Endothelial cell of umbilical vein (primary cell): ENCODE results near the gene SRRM3. TPM values are rescaled to one million over a fixed set of nuclear protein-coding genes. Genes with fewer than 3 reads are reported as not detected.
"Not testable (repeated sequence)": the region's sequence is repeated elsewhere in the genome, so short reads cannot be mapped to it uniquely, and the experiment has no call there.

Experiments used
- BruUV-seq: library from RNA; stranded (reverse); fragments of 400-500 nt; replicated peaks from 2 replicates; lab custom pipeline; 2021; lab: Mats Ljungman, UMichigan
- CTCF ChIA-PET: fragments of 300-600, 350-600 bp; sonication (Branson Sonifier 250); formaldehyde crosslinking; loops from one replicate; lab custom pipeline; 2021; ENCODE audit warnings: antibody characterized with exemption, inconsistent platforms; lab: Charles Lee
- POLR2A ChIA-PET: fragments of 300-600, 350-600 bp; sonication (Branson Sonifier 250); formaldehyde crosslinking; loops from one replicate; lab custom pipeline; 2021; ENCODE audit warnings: antibody characterized with exemption, inconsistent platforms; lab: Charles Lee
- DNase-seq: peaks from one replicate; pipeline ENCODE4 v3.0.0-alpha.2; 2011; ENCODE audit warnings: low read depth, low spot score
- FAIRE-seq: peaks from 2 replicates; lab custom pipeline; 2011; peaks lifted over from hg19 to GRCh38; lab: Jason Lieb, UNC
- H2AFZ ChIP-seq: 2 replicates; pipeline ENCODE4 v1.6.0; 2012; ENCODE audit warnings: low read depth, low read length, control low read depth, inconsistent platforms
- H3K27ac ChIP-seq: 2 replicates; pipeline ENCODE4 v1.5.1; 2011; ENCODE audit warnings: low read depth, mild to moderate bottlenecking, control low read depth, low read length, moderate library complexity; ENCODE audit not compliant: insufficient read depth
- H3K27me3 ChIP-seq, 2 experiments: 2 replicates each; pipeline versions ENCODE4 v1.6.0 to v1.6.1; 2011; ENCODE audit warnings: low read length in 2 of 2, mixed read lengths in 1 of 2; ENCODE audit not compliant: control insufficient read depth in 2 of 2, insufficient read depth in 2 of 2
- H3K36me3 ChIP-seq, 2 experiments: 2 replicates in 1 of 2; 3 replicates in 1 of 2; pipeline ENCODE4 v1.5.1; 2011; ENCODE audit warnings: low read length in 2 of 2, mild to moderate bottlenecking in 1 of 2, moderate library complexity in 1 of 2; ENCODE audit not compliant: control insufficient read depth in 2 of 2, insufficient read depth in 2 of 2; ENCODE audit errors: extremely low read depth in 1 of 2
- H3K4me1 ChIP-seq: 3 replicates; pipeline ENCODE4 v1.5.1; 2011; ENCODE audit warnings: mild to moderate bottlenecking, low read length; ENCODE audit not compliant: control insufficient read depth, insufficient read depth; ENCODE audit errors: extremely low read depth
- H3K4me2 ChIP-seq: 2 replicates; pipeline ENCODE4 v1.6.1; 2011; ENCODE audit warnings: low read length, control low read depth, mixed read lengths; ENCODE audit not compliant: insufficient read depth
- H3K4me3 ChIP-seq, 3 experiments: fragments of 200-600 bp in 1 of 3; sonication (generic), shearing (Covaris generic) in 1 of 3; replicated peaks in 1 of 3; 2 replicates each; pipeline ENCODE4 v1.5.1; 2011 to 2016; ENCODE audit warnings: control low read depth in 3 of 3, low read length in 3 of 3, mild to moderate bottlenecking in 2 of 3, inconsistent platforms in 1 of 3, low read depth in 1 of 3, moderate library complexity in 1 of 3; ENCODE audit not compliant: insufficient read depth in 1 of 3
- H3K79me2 ChIP-seq: 2 replicates; pipeline ENCODE4 v1.6.0; 2012; ENCODE audit warnings: low read length, inconsistent platforms; ENCODE audit not compliant: control insufficient read depth, insufficient read depth
- H3K9ac ChIP-seq: replicated peaks from 2 replicates; pipeline ENCODE3; 2011; ENCODE audit warnings: low read length, control low read depth; ENCODE audit not compliant: insufficient read depth; ENCODE audit errors: extremely low read depth
- H3K9me1 ChIP-seq: replicated peaks from 3 replicates; pipeline ENCODE4 v1.6.0; 2011; ENCODE audit warnings: mild to moderate bottlenecking, low read length; ENCODE audit not compliant: control insufficient read depth, insufficient read depth; ENCODE audit errors: extremely low read depth
- H3K9me3 ChIP-seq: replicated peaks from 2 replicates; pipeline ENCODE4 v1.5.1; 2012; ENCODE audit warnings: low read length, inconsistent platforms; ENCODE audit not compliant: control insufficient read depth, insufficient read depth
- H4K20me1 ChIP-seq: replicated peaks from 2 replicates; pipeline ENCODE3; 2011; ENCODE audit warnings: mild to moderate bottlenecking, low read length; ENCODE audit not compliant: control insufficient read depth, insufficient read depth; ENCODE audit errors: extremely low read depth
- FOS ChIP-seq: IDR thresholded peaks from 2 replicates; pipeline ENCODE4 v1.6.1; 2011; ENCODE audit warnings: mild to moderate bottlenecking, low read length, moderate library complexity, borderline replicate concordance; ENCODE audit not compliant: insufficient read depth
- GATA2 ChIP-seq: IDR thresholded peaks from 2 replicates; pipeline ENCODE4 v1.7.0; 2011; ENCODE audit warnings: low read depth, mild to moderate bottlenecking, moderate library complexity, mixed read lengths, low read length; ENCODE audit not compliant: insufficient read length, insufficient read depth
- JUN ChIP-seq: IDR thresholded peaks from 2 replicates; pipeline ENCODE4 v1.6.1; 2011; ENCODE audit warnings: borderline replicate concordance, low read depth; ENCODE audit not compliant: insufficient read length, insufficient read depth
- MYC ChIP-seq: IDR thresholded peaks from one replicate; pipeline ENCODE4 v1.6.1; 2011; ENCODE audit warnings: mild to moderate bottlenecking, low read depth, low read length
- POLR2A ChIP-seq: IDR thresholded peaks from 2 replicates; pipeline ENCODE4 v1.6.1; 2012; ENCODE audit warnings: low read depth, mild to moderate bottlenecking, control low read depth, low read length
- POLR2AphosphoS5 ChIP-seq: IDR thresholded peaks from 2 replicates; pipeline ENCODE4 v1.6.1; 2012; ENCODE audit warnings: low read depth, mild to moderate bottlenecking, control low read depth, low read length, moderate library complexity; ENCODE audit not compliant: insufficient read depth
- dilution Hi-C: fragments of 300-500 bp; cut with MboI; formaldehyde crosslinking; loops from one replicate; pipeline ENCODE4 v1.15.0; 2019; ENCODE audit warnings: low sequenced_read_pairs; ENCODE audit not compliant: extremely low pct_ligation_motif_present
- intact Hi-C: fragments of 100-400 bp; cut with micrococcal nuclease; formaldehyde crosslinking; loops from one replicate; pipeline ENCODE4 v1.10.0; 2022
- polyA plus RNA-seq, 4 experiments: library from polyadenylated mRNA; depleted of rRNA in 3 of 4; stranded (reverse) in 3 of 4; unstranded in 1 of 4; fragments of >200 nt; gene quantifications; 2 replicates each; pipeline versions ENCODE4 v1.2.1 to v1.2.3, GENCODE V29; 2011 to 2012; ENCODE audit warnings: missing spikeins in 1 of 4
- total RNA-seq: library from RNA; stranded (reverse); gene quantifications from 2 replicates; pipeline ENCODE4 v1.2.3, GENCODE V29; 2021

SRRM3 gene
- total and polyA plus RNA-seq, 2 donors (not counting 3 experiments of a cell fraction or from before 2014, with no cell fraction given), result 4.4 to 5.4 TPM

- peaks cover 2% of the 10 kb centered on the region in 2 experiments for H3K27me3 ChIP-seq
- intact Hi-C loops, result no loop called here
- CTCF ChIA-PET, result no interaction called here
- no peak overlapping the region for H3K4me2 ChIP-seq
- H4K20me1 ChIP-seq, result no peaks in the 10 kb centered on the region
- H3K36me3 ChIP-seq, result no peaks in the 10 kb centered on the region
- H3K4me1 ChIP-seq, result no peaks in the 10 kb centered on the region
- H3K4me3 ChIP-seq, result no peak overlapping the region
- H2AFZ ChIP-seq, result no peak overlapping the region
- no peak for FAIRE-seq
- POLR2A ChIA-PET, result interaction anchor here (0.7 kb wide), 1 partner anchor 11 kb away, joined by 7 read pairs; no protein-coding TSS in a partner anchor
- H3K9me1 ChIP-seq, result no peaks in the 10 kb centered on the region
- H3K9ac ChIP-seq, result no peak overlapping the region
- H3K27ac ChIP-seq, result no peak overlapping the region
- DNase-seq, result no peak
- no TSS peak for BruUV-seq
- H3K9me3 ChIP-seq, result no peaks in the 10 kb centered on the region
- dilution Hi-C loops, result no loop called here
- no peaks in the 10 kb centered on the region for H3K79me2 ChIP-seq
- TF ChIP-seq GATA2 (no peak), FOS (no peak), MYC (no peak), POLR2A (no peak), POLR2AphosphoS5 (no peak), JUN (no peak)
Observed at GRCh38 chr7:76155938-76156337, 45.8 kb upstream of the SRRM3 start.

- CTCF ChIA-PET, BruUV-seq, H3K79me2 ChIP-seq, POLR2A ChIA-PET, H3K4me1 ChIP-seq, DNase-seq, intact Hi-C loops, H2AFZ ChIP-seq, FAIRE-seq, H3K36me3 ChIP-seq, H3K4me2 ChIP-seq, H3K4me3 ChIP-seq, H3K9me3 ChIP-seq, H3K9me1 ChIP-seq, H3K27me3 ChIP-seq, H3K9ac ChIP-seq, H3K27ac ChIP-seq, H4K20me1 ChIP-seq, dilution Hi-C loops: not testable (repeated sequence)
Observed at GRCh38 chr7:76156992-76157685, 44.6 kb upstream of the SRRM3 start.

DNA sequence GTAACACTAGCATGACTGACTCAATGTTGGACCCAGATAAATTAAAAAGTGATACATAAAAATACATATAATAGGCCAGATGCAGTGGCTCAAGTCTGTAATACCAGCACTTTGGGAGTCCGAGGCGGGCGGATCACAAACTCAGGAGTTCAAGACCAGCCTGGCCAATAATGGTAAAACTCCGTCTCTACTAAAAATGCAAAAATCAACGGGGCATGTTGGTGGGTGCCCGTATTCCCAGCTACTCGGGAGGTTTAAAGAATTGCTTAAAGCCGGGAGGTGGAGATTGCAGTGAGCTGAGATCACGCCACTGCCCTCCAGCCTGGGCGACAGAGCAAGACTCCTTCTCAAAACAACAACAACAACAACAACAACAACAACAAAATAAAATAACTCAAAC, 43.3 kb upstream of the SRRM3 start:
- H2AFZ ChIP-seq, H3K36me3 ChIP-seq, H3K4me3 ChIP-seq, H3K9me3 ChIP-seq, H4K20me1 ChIP-seq, H3K27me3 ChIP-seq, DNase-seq, H3K79me2 ChIP-seq, FAIRE-seq, H3K4me1 ChIP-seq, dilution Hi-C loops, H3K27ac ChIP-seq, BruUV-seq, POLR2A ChIA-PET, H3K9me1 ChIP-seq, H3K4me2 ChIP-seq, intact Hi-C loops, H3K9ac ChIP-seq: not testable (repeated sequence)
- CTCF ChIA-PET, result interaction anchor here (1.2 to 1.7 kb wide), 2 partner anchors 20 to 28 kb away, joined by 3 read pairs; no protein-coding TSS in a partner anchor
